Measurements from ENCODE around the gene GRID2IP.

Gene GRID2IP

DNA sequence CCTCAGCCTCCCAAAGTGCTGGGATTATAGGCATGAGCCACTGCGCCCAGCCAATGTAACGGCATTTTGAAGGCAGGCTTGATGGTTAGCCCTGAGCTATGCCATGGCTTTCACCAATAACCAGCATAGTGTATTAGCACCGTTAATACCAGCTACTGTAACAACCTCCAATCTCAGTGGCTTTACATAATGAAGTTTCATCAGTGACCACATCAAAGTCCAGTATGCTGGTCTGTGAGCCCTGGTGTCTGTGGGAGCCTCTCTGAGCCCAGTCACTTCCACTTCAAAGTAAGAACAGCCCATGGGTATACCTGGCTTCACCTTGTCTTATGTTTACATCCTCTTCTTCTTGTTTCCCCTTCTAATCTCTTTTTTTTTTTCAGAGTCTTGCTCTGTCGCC is 14.4 kb upstream of the GRID2IP start:
- TF ChIP-seq, protein P1, sequence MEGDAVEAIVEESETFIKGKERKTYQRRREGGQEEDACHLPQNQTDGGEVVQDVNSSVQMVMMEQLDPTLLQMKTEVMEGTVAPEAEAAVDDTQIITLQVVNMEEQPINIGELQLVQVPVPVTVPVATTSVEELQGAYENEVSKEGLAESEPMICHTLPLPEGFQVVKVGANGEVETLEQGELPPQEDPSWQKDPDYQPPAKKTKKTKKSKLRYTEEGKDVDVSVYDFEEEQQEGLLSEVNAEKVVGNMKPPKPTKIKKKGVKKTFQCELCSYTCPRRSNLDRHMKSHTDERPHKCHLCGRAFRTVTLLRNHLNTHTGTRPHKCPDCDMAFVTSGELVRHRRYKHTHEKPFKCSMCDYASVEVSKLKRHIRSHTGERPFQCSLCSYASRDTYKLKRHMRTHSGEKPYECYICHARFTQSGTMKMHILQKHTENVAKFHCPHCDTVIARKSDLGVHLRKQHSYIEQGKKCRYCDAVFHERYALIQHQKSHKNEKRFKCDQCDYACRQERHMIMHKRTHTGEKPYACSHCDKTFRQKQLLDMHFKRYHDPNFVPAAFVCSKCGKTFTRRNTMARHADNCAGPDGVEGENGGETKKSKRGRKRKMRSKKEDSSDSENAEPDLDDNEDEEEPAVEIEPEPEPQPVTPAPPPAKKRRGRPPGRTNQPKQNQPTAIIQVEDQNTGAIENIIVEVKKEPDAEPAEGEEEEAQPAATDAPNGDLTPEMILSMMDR (IDR thresholded peaks at IDR 0.05), result no peak

DNA sequence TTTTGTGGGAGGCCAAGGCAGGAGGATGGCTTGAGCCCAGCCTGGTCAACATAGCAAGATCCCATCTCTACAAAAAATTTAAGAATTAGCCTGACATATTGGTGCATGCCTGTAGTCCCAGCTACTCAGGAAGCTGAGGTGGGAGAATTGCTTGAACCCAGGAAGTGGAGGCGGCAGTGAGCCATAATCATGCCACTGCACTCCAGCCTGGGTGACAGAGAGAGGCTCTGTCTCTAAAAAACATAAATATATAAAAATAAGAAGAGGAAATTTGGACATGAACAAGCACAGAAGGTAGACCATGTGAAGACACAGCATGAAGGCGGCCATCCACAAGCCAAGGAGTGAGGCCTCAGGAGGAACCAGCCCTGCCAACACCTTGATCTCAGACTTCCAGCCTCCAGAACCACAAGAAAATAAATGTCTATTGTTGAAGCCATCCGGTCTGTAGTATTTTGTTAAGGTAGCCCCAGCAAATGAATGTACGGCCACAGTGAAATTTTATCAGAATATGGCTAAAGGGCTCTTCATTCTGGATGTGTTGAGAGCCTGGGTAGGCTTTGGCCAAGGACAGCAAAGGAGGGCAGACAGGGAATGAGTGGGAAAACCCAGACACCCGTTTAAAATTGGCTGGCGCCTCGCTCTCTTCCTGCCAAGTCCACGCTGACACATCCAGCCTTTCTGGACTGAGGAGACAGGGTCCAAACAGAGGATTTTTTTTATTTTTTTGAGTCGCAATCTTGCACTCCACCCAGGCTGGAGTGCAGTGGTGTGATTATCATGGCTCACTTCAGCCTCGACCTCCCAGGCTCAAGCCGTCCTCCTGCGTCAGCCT is 12.9 kb upstream of the GRID2IP start:
- TF ChIP-seq, protein P1 (IDR thresholded peaks at IDR 0.05), result no peak

DNA sequence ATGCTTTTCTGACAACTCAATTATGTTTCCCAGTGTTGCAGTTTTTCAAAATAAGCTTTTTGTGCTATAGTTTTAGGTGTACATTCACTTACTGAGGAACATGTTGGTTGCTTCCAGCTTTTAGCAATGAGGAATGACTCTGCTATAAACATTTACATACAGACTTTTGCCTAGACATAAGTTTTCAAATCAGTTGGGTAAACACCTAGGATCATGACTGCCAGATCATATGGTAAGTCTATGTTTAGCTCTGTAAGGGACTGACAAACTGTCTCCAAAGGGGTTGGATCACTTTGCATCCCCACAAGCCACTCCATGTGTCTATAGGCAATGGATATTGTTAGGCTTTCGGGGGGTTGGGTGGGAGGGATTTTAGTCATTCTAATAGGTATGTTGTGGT is 10.8 kb upstream of the GRID2IP start:
- TF ChIP-seq, protein P1 (IDR thresholded peaks at IDR 0.05), result no peak

DNA sequence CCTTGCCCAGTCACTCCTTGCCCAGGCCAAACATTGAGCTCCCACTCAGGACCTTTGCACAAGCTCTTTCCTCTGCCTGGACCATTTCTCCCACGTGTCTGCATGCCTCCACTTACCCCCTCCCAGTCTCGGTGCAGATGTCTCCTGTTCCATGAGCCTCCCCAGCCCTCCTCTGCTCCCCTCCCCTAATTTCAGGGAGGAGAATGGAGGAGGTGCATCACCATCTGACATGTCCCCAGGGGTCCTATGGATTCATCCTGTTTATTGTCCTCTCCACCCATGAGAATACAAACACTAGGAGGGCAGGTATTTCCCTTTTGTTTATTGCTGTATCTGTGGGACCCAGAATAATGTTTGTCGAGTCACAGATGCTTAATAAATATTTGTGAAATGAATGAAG is 8.6 kb upstream of the GRID2IP start:
- TF ChIP-seq, protein P1 (IDR thresholded peaks at IDR 0.05), result no peak

DNA sequence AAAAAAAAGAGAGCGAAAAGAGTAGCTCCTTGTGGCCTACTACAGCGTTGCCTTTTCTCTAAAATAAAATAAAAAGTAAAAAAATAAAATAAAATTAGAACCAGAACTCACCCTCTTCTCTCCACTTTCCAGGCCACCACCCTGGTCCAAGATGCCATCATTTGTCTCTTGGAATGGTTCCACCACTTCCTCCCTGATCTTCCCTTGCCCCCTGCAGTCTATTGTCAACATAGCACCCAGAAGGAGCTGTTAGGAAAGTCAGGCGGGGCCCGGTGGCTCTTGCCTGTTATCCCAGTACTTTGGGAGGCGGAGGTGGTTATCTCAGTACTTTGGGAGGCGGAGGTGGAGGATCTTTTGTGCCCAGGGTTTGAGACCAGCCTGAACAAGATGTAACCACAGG is 7.6 kb upstream of the GRID2IP start:
- TF ChIP-seq, protein P1 (IDR thresholded peaks at IDR 0.05), result peak; percentile 39

DNA sequence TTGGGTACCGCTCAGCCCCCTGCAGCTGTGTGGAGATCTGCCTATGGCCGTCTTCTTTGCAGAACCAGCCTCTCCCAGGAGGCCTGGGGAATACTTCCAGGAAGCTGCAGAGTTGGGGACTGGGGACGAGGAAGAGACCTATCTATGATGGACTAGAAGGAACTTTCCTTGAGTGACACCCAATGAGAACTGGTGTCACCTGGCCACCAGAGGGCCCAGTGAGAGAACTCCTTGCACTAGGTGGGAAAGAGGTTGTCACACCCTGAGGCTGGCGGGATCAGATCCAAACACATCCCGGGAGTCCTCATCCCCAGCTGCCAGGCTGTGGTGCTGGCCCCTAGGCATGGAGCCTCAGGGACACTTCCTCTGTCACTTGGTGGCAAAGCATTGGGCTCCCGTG is 4.9 kb upstream of the GRID2IP start:
- TF ChIP-seq, protein P1 (IDR thresholded peaks at IDR 0.05), result peak; percentile 42; the same call in 1 of the 2 replicates

DNA sequence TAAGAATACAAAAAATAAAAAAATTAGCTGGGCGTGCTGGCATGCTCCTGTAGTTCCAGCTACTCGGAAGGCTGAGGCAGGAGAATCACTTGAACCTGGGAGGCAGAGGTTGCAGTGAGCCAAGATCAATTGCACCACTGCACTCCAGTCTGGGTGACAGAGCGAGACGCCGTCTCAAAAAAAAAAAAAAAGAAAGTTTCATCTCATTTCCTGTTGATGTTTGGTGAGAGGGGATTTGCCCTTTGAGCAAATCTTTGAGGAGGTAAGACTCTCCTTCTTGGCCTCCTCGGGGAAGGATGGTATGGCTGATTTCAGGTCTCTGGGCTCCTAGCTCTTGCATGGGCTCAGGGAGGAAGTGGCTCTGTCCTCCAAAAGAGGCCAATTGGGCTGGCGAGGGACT is 3.6 kb upstream of the GRID2IP start:
- TF ChIP-seq, protein P1 (IDR thresholded peaks at IDR 0.05), result no peak
